Glomerular visceral epithelial cell (primary cell): ENCODE measurements around the gene CD200R1.
"Not testable (repeated sequence)": the region's sequence is repeated elsewhere in the genome, so short reads cannot be mapped to it uniquely, and the experiment has no call there.

Source experiments
- DNase-seq: peaks from one replicate; pipeline ENCODE4 v3.0.0-alpha.2; 2016; ENCODE audit errors: extremely low spot score

CD200R1 gene

DNA sequence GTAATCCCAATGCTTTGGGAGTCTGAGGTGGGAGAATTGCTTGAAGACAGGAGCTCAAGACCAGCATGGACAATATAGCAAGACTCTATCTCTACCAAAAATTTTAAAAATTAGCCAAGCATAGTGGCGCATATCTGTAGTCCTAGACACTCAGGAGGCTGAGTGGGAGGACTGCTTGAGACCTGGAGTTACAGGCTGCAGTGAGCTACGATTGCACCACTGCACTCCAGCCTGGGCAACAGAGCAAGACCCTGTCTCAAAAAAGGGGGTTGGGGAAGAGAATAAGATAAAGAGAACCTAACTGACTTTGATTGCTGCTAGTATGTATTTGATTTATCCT lies 755 bp downstream of the CD200R1 start:
- no peak for DNase-seq

GRCh38 chr3:112973325-112974177 lies 1.4 kb downstream of the CD200R1 start:
- no peak for DNase-seq

GRCh38 chr3:112972158-112972557 lies 2.7 kb downstream of the CD200R1 start:
- DNase-seq = no peak

GRCh38 chr3:112967828-112968227 lies 7.1 kb downstream of the CD200R1 start:
- DNase-seq = no peak

DNA sequence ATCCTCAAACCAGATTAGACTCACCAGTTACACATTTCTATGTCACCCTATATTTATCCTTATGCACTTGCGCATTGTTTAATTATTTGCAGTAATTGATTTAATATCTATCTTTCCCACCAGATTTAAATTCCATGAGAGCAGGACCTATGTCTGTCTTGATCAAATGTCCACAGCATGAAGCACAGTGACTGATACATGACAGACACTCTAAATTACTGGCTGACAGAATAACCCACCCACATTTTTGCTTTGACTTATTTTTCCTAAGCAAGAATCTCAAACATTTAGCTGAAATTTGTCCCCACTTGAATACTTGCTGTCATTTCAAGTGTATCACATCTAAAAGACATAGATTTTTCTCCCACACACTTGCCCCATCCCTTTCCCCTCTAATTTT lies 7.5 kb downstream of the CD200R1 start:
- DNase-seq = no peak

DNA sequence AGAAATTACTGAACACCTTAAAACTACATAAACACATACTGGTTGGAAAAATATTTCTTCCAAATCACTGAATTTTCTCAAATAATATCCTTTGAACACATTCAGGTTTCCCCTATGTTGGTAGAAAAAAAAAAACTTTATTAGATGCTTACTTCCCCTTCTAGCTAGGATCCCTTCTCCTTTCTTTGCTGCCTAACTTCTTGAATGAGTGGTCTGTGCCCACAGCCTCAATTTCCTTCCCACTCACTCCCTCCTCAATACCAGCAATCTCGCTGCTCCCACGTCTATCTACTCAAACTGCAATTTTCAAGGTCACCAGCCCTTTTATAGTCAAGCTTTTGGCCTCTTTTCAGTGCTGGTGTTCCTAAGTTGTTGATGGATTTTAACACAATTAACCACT lies 8.3 kb downstream of the CD200R1 start:
- no peak for DNase-seq

- no peak for DNase-seq
These were observed 9.2 kb downstream of the CD200R1 start for GRCh38 chr3:112965656-112966055.

GRCh38 chr3:112963683-112964082 lies 11.2 kb downstream of the CD200R1 start:
- DNase-seq = no peak

GRCh38 chr3:112958811-112959560 lies 15.9 kb downstream of the CD200R1 start:
- DNase-seq = no peak

- DNase-seq = no peak
These were observed 18.6 kb downstream of the CD200R1 start for GRCh38 chr3:112956351-112956750.

DNA sequence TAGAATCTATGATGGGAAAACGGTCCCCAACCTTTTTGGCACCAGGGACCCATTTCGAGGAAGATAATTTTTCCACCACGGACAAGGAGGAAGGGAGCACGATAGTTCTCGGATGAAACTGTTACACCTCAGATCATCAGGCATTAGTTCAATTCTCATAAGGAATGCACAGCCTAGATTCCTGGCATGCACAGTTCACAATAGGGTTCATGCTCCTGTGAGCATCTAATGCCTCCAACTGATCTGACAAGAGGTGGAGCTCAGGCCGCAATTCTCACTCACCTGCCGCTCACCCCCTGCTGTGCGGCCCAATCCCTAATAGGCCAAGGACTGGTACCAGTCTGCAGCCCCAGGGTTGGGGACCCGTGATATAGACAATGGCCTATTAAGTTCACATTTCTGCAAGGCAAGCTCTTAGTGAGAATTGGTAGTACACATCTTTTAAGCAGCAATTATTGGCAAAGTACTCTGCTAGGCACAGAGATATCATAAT lies 26.5 kb downstream of the CD200R1 start:
- no peak for DNase-seq

GRCh38 chr3:112931736-112932521 lies 43.0 kb downstream of the CD200R1 start:
- DNase-seq = no peak

DNA sequence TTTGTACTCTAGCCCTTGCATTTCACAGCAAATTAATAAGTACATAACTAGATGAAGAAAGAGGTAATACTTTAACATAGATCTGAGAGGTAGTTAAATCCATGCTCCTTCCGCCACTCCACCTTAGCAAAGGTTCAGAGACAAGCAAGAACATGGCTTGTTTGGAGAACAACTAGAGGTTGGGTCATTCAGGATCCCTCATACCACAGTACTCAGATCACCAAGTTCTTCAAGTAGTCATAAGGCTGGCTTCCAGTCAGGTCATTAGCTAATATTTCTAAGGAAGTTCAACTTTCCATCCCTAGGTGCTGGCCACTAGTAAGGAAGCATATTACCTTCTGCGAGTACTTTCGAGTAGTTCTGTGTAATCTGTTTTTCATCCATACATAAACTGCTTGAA lies 44.1 kb downstream of the CD200R1 start:
- no peak for DNase-seq

DNA sequence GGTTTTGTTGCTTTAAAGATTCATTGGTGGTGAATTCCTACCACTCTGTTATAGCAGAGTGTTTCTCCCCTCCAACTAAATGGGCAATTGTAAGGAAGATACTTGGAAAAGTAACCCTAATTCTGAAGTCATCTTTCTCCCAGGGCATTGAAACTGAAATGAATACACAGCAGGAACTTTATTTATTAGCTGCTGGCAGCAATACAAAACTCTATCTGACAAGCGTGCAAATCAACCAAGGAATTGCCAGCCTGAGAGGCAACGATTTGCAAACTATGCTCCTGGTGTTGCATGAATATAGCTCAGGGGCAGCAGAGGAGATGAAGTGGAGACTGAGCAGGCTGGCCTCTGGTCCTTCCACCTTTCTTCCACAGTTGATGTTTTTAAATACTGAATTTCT lies 48.9 kb downstream of the CD200R1 start:
- DNase-seq = no peak

GRCh38 chr3:112925560-112925959 lies 49.3 kb downstream of the CD200R1 start:
- no peak for DNase-seq

DNA sequence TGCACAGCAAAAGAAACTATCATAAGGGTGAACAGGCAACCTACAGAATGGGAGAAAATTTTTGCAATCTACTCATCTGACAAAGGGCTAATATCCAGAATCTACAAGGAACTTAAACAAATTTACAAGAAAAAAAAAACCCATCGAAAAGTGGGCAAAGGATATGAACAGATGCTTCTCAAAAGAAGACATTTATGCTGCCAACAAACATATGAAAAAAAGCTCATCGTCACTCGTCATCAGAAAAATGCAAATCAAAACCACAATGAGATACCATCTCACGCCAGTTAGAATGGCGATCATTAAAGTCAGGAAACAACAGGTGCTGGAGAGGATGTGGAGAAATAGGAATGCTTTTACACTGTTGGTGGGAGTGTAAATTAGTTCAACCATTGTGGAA lies 55.4 kb downstream of the CD200R1 start:
- not testable (repeated sequence) for DNase-seq

GRCh38 chr3:112908252-112908651 lies 66.7 kb downstream of the CD200R1 start:
- no peak for DNase-seq

DNA sequence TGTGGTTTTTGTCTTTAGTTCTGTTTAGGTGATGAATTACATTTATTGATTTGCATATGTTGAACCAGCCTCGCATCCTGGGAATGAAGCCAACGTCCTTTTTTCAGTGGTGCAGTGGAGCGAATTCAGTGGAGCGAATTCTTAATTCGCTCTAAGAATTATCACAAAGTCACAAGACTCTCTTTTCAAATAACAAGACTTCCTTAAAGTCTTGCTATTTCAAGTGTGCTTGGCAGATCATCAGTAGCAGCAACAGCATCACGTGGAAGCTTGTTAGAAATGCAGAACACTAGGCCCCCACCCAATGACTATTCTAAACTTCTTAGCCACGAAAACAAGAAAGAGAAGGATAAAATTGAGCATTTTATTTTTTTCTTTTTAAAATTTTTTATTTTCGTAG lies 70.1 kb downstream of the CD200R1 start:
- DNase-seq = no peak

DNA sequence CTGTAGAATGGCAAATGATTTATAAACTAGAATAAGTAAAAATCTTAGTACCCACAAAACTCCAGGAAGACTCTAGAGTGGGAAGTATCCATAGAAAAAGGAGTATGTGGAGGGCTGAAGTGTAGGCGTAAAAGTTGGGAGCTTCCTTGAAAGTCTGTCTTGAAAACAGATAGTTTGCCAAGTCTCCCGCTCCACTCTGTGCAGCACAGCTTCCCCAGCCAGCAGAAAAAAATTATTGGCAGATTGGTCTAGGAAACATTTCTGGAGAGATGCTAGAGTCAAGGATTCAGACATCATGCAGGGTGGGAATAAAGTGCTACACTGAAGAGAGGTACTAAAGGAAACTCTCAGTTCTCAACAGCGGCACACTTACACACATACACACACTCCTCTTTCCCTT lies 74.8 kb downstream of the CD200R1 start:
- DNase-seq = no peak

- no peak for DNase-seq
These were observed 77.1 kb downstream of the CD200R1 start for GRCh38 chr3:112897791-112898190.

DNA sequence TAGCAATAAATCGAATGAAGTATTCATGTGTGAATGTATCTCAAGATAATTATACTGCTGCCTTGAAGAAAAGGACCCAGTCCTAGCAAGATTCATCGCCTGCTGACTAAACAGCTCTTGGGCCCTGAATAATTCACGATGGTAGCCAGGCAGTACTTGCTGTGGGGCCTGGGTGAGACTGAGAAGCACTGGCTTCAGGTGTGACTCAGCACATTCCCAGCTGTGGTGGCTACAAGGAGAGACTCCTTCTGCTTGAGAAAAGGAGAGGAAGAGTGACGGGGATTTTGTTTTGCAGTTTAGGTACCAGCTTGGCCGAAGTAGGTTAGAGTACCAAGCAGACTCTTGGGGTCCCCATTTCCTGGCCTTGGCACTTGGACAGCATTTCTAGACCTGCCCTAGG lies 80.6 kb downstream of the CD200R1 start:
- peak; percentile 62 for DNase-seq

GRCh38 chr3:112889357-112889756 lies 85.5 kb downstream of the CD200R1 start:
- no peak for DNase-seq
